Measurements from ENCODE around the gene DOK3.

The DOK3 gene

GRCh38 chr5:177511796-177512675 is 2.4 kb upstream of the DOK3 start:
- no peak for DNase-seq

GRCh38 chr5:177511181-177511580 is 1.6 kb upstream of the DOK3 start:
- DNase-seq: no peak

GRCh38 chr5:177510567-177511053 is 984 bp upstream of the DOK3 start:
- no peak for DNase-seq

GRCh38 chr5:177509991-177510566 is 453 bp upstream of the DOK3 start:
- no peak for DNase-seq

- no peak for DNase-seq
Measured at GRCh38 chr5:177508837-177509236, 789 bp downstream of the DOK3 start.

GRCh38 chr5:177508221-177508611 is 1.4 kb downstream of the DOK3 start:
- DNase-seq: no peak

GRCh38 chr5:177507596-177508220 is 1.9 kb downstream of the DOK3 start:
- no peak for DNase-seq

GRCh38 chr5:177507165-177507564 is 2.5 kb downstream of the DOK3 start:
- DNase-seq: no peak

- no peak for DNase-seq
Measured at GRCh38 chr5:177505075-177505474, 4.6 kb downstream of the DOK3 start.

- no peak for DNase-seq
Measured at GRCh38 chr5:177504086-177505056, 5.3 kb downstream of the DOK3 start.

GRCh38 chr5:177503351-177504085 is 6.1 kb downstream of the DOK3 start:
- no peak for DNase-seq

- DNase-seq: no peak
Measured at GRCh38 chr5:177502886-177503285, 6.7 kb downstream of the DOK3 start.

GRCh38 chr5:177501874-177502678 is 7.5 kb downstream of the DOK3 start:
- DNase-seq: no peak

- peak; percentile 84 for DNase-seq
Measured at GRCh38 chr5:177500685-177501522, 8.7 kb downstream of the DOK3 start.

GRCh38 chr5:177499842-177500241 is 9.8 kb downstream of the DOK3 start:
- no peak for DNase-seq

- DNase-seq: peak; percentile 42
Measured at GRCh38 chr5:177498013-177498787, 11.4 kb downstream of the DOK3 start.

- peak; percentile 97 for DNase-seq
Measured at GRCh38 chr5:177497292-177498012, 12.2 kb downstream of the DOK3 start, which contains the start of gene PDLIM7. PDLIM7 (minus strand) TSS chr5:177497604; CDS start chr5:177496512, 1,092 bp downstream.

GRCh38 chr5:177496727-177497291 is 12.8 kb downstream of the DOK3 start:
- DNase-seq: no peak
